ENCODE data around the gene LETM1. TPM values are rescaled to one million over a fixed set of nuclear protein-coding genes. Genes with fewer than 3 reads are reported as not detected.
A peak's percentile ranks its signal among the peaks of the same experiment; 100 is the strongest.

The LETM1 gene
- total RNA-seq, 1 donor from 2014 or later = 60.3 TPM

GRCh38 chr4:1796486-1797204 lies 59.3 kb downstream of the LETM1 start:
- no peaks in the 10 kb centered on the region for H3K36me3 Mint-ChIP-seq (ENCODE audit: low read depth, unreplicated experiment)
- Histone ChIP-seq H3K27ac (ENCODE audit: low read depth, low read length) (no peak overlapping the region), H3K9ac (ENCODE audit: low read length) (no peak overlapping the region), H3K36me3 (ENCODE audit: insufficient read depth, low read length) (no peaks in the 10 kb centered on the region), H3K4me1 (ENCODE audit: insufficient read depth, low read length) (no peaks in the 10 kb centered on the region), H3K27me3 (ENCODE audit: insufficient read depth, low read length) (peaks cover 14% of the 10 kb centered on the region), H3K4me3 (ENCODE audit: insufficient read depth, low read depth, low read length) (no peak overlapping the region), H2AFZ (ENCODE audit: low read depth, low read length) (no peak overlapping the region), H4K20me1 (ENCODE audit: insufficient read depth, low read length) (peaks cover 4% of the 10 kb centered on the region), H3K9me3 (ENCODE audit: insufficient read depth, low read depth, low read length) (no peaks in the 10 kb centered on the region), H3K79me2 (ENCODE audit: insufficient read depth, low read length) (no peaks in the 10 kb centered on the region), H3K4me2 (ENCODE audit: low read length) (no peak overlapping the region)
- DNase-seq (ENCODE audit: low read depth) (no peak), FAIRE-seq (no peak)
- H3K27ac Mint-ChIP-seq (ENCODE audit: unreplicated experiment) = no peak overlapping the region
- no peak overlapping the region for H3K4me3 Mint-ChIP-seq (ENCODE audit: unreplicated experiment)
- no peaks in the 10 kb centered on the region for H3K4me1 Mint-ChIP-seq (ENCODE audit: low read depth, unreplicated experiment)
- no peaks in the 10 kb centered on the region for H3K9me3 Mint-ChIP-seq (ENCODE audit: unreplicated experiment)
- peaks cover 16% of the 10 kb centered on the region for H3K27me3 Mint-ChIP-seq (ENCODE audit: low read depth, unreplicated experiment)
- TF ChIP-seq CTCF (IDR thresholded peaks at IDR 0.05; ENCODE audit: insufficient read depth, low read depth, low read length) (no peak), EZH2 (IDR thresholded peaks at IDR 0.05; ENCODE audit: insufficient read depth, low read length) (no peak)

- Mint-ChIP-seq H3K4me1 (ENCODE audit: low read depth, unreplicated experiment) (no peaks in the 10 kb centered on the region), H3K36me3 (ENCODE audit: low read depth, unreplicated experiment) (no peaks in the 10 kb centered on the region)
These were observed 60.4 kb downstream of the LETM1 start for GRCh38 chr4:1795299-1796195.

More at GRCh38 chr4:1795299-1796195, 60.4 kb downstream of the LETM1 start:
- Histone ChIP-seq H3K9ac (ENCODE audit: low read length) (no peak overlapping the region), H3K27ac (ENCODE audit: low read depth, low read length) (no peak overlapping the region), H3K4me1 (ENCODE audit: insufficient read depth, low read length) (no peaks in the 10 kb centered on the region), H3K9me3 (ENCODE audit: insufficient read depth, low read depth, low read length) (no peaks in the 10 kb centered on the region), H3K4me2 (ENCODE audit: low read length) (peak overlapping the region; percentile 82), H3K79me2 (ENCODE audit: insufficient read depth, low read length) (no peaks in the 10 kb centered on the region), H2AFZ (ENCODE audit: low read depth, low read length) (no peak overlapping the region), H4K20me1 (ENCODE audit: insufficient read depth, low read length) (peaks cover 10% of the 10 kb centered on the region), H3K36me3 (ENCODE audit: insufficient read depth, low read length) (no peaks in the 10 kb centered on the region), H3K4me3 (ENCODE audit: insufficient read depth, low read depth, low read length) (no peak overlapping the region), H3K27me3 (ENCODE audit: insufficient read depth, low read length) (peaks cover 16% of the 10 kb centered on the region)
- H3K27me3 Mint-ChIP-seq (ENCODE audit: low read depth, unreplicated experiment) = peaks cover 25% of the 10 kb centered on the region
- no peaks in the 10 kb centered on the region for H3K9me3 Mint-ChIP-seq (ENCODE audit: unreplicated experiment)
- no peak overlapping the region for H3K4me3 Mint-ChIP-seq (ENCODE audit: unreplicated experiment)
- FAIRE-seq = no peak
- TF ChIP-seq EZH2 (IDR thresholded peaks at IDR 0.05; ENCODE audit: insufficient read depth, low read length) (no peak), CTCF (IDR thresholded peaks at IDR 0.05; ENCODE audit: insufficient read depth, low read depth, low read length) (no peak)
- DNase-seq (ENCODE audit: low read depth) = no peak
- H3K27ac Mint-ChIP-seq (ENCODE audit: unreplicated experiment) = no peak overlapping the region

All from astrocyte (in vitro differentiated cells and primary cell).